ENCODE measurements around the gene USH2A.

- TF ChIP-seq POLR2A (IDR thresholded peaks at IDR 0.05; ENCODE audit: low read depth, low read length): no peak
- TF ChIP-seq POLR2AphosphoS5 (IDR thresholded peaks at IDR 0.05; ENCODE audit: low read depth, low read length): no peak
These were observed 390.2 kb downstream of the USH2A start for GRCh38 chr1:216032961-216033614.
